OCI-LY1 (cell line): ENCODE measurements around the gene GFI1B.

Source experiments
- CTCF ChIP-seq: fragments of 200-600 bp; sonication (generic), shearing (Covaris generic); IDR thresholded peaks from 2 replicates; pipeline ENCODE4 v1.5.1; 2017; ENCODE audit warnings: mild to moderate bottlenecking, antibody characterized with exemption, low read length, moderate library complexity, mixed read lengths
- EZH2 ChIP-seq: fragments of 200-600 bp; sonication (generic), shearing (Covaris generic); IDR thresholded peaks from 2 replicates; pipeline ENCODE4 v1.8.0; 2017; ENCODE audit warnings: borderline replicate concordance, mixed run types, mild to moderate bottlenecking, antibody characterized with exemption, low read length, moderate library complexity, mixed read lengths

- TF ChIP-seq CTCF (no peak), EZH2 (no peak)
These were observed 23.4 kb upstream of the GFI1B start for GRCh38 chr9:132955123-132955522.
